Activated B cell treated with CpG ODN at 0.5 μM for 24 hours (primary cell): ENCODE results near the gene ZNF366. TPM values are rescaled to one million over a fixed set of nuclear protein-coding genes. Genes with fewer than 3 reads are reported as not detected.

Experiments used
- ATAC-seq: fragments of 200-7000 bp; cut with Tn5 transposase; one replicate; pipeline ENCODE4 v1.10.0; 2021; ENCODE audit warnings: low read depth, mild to moderate bottlenecking, moderate library complexity
- CTCF ChIA-PET: fragments of 350-600 bp; sonication (Branson Sonifier 250); formaldehyde crosslinking; loops from one replicate; lab custom pipeline; 2021; ENCODE audit warnings: antibody characterized with exemption; lab: Charles Lee
- POLR2A ChIA-PET: fragments of 350-600 bp; sonication (Branson Sonifier 250); formaldehyde crosslinking; loops from one replicate; lab custom pipeline; 2021; ENCODE audit warnings: antibody characterized with exemption; lab: Charles Lee
- DNase-seq: peaks from one replicate; pipeline ENCODE4 v3.0.0; 2022
- H3K27ac Mint-ChIP-seq: one replicate; pipeline ENCODE4 v1.8.0; 2020; ENCODE audit warnings: mixed read lengths
- H3K27me3 Mint-ChIP-seq: one replicate; pipeline ENCODE4 v1.8.0; 2021; ENCODE audit warnings: mixed read lengths
- H3K36me3 Mint-ChIP-seq: one replicate; pipeline ENCODE4 v1.8.0; 2021; ENCODE audit warnings: low read depth, mixed read lengths
- H3K4me1 Mint-ChIP-seq: one replicate; pipeline ENCODE4 v1.8.0; 2021; ENCODE audit warnings: mixed read lengths
- H3K4me3 Mint-ChIP-seq: one replicate; pipeline ENCODE4 v1.8.0; 2020; ENCODE audit warnings: mild to moderate bottlenecking, mixed read lengths
- H3K9me3 Mint-ChIP-seq: one replicate; pipeline ENCODE4 v1.8.0; 2020; ENCODE audit warnings: mixed read lengths
- intact Hi-C: fragments of 100-400 bp; cut with micrococcal nuclease; formaldehyde crosslinking; loops from one replicate; pipeline ENCODE4 v1.15.1; 2024
- total RNA-seq: library from RNA; stranded (reverse); gene quantifications from 2 replicates; pipeline ENCODE4 v1.2.3, GENCODE V29; 2022
- TF ChIP-seq, protein P1 (sequence below): fragments of 200-600 bp; IDR thresholded peaks from one replicate; pipeline ENCODE4 v1.8.0; 2022; ENCODE audit warnings: antibody characterized with exemption, mild to moderate bottlenecking

ZNF366 gene
- total RNA-seq, 1 donor from 2014 or later: not detected

GRCh38 chr5:72531496-72532190 lies 24.4 kb upstream of the ZNF366 start:
- DNase-seq (no peak), ATAC-seq (no peak)
- no peaks in the 10 kb centered on the region for H3K36me3 Mint-ChIP-seq
- POLR2A ChIA-PET: no interaction called here
- H3K4me1 Mint-ChIP-seq: no peaks in the 10 kb centered on the region
- no peak overlapping the region for H3K4me3 Mint-ChIP-seq
- intact Hi-C loops: no loop called here
- peaks cover 2% of the 10 kb centered on the region for H3K9me3 Mint-ChIP-seq
- no peak overlapping the region for H3K27ac Mint-ChIP-seq
- CTCF ChIA-PET: no interaction called here
- TF ChIP-seq, protein P1, sequence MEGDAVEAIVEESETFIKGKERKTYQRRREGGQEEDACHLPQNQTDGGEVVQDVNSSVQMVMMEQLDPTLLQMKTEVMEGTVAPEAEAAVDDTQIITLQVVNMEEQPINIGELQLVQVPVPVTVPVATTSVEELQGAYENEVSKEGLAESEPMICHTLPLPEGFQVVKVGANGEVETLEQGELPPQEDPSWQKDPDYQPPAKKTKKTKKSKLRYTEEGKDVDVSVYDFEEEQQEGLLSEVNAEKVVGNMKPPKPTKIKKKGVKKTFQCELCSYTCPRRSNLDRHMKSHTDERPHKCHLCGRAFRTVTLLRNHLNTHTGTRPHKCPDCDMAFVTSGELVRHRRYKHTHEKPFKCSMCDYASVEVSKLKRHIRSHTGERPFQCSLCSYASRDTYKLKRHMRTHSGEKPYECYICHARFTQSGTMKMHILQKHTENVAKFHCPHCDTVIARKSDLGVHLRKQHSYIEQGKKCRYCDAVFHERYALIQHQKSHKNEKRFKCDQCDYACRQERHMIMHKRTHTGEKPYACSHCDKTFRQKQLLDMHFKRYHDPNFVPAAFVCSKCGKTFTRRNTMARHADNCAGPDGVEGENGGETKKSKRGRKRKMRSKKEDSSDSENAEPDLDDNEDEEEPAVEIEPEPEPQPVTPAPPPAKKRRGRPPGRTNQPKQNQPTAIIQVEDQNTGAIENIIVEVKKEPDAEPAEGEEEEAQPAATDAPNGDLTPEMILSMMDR: no peak
- H3K27me3 Mint-ChIP-seq: peaks cover 18% of the 10 kb centered on the region

DNA sequence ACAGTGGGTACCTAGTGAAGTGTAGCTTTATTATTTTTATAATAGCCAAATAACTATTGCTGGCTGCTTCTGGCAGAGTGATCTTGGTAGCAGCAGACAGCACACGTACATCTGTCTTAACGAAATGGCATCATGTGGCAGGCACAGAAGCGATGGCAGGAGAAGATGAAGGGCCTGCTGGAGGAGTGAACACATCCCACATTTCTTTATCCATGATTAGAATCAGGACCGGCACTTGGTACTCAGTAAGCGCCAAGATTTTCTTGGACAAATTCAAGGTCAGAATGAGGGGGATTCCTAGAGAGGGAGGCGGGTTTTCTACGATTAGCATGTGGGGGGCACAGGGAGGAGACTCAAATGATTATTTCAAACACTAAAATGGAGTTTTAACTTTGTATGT lies 23.0 kb upstream of the ZNF366 start:
- TF ChIP-seq, protein P1: no peak
- Mint-ChIP-seq H3K4me3 (no peak overlapping the region), H3K36me3 (no peaks in the 10 kb centered on the region), H3K27ac (no peak overlapping the region), H3K4me1 (no peaks in the 10 kb centered on the region), H3K27me3 (peaks cover 18% of the 10 kb centered on the region), H3K9me3 (peaks cover 2% of the 10 kb centered on the region)
- CTCF ChIA-PET: no interaction called here
- ATAC-seq (no peak), DNase-seq (no peak)
- POLR2A ChIA-PET: no interaction called here
- intact Hi-C loops: no loop called here

DNA sequence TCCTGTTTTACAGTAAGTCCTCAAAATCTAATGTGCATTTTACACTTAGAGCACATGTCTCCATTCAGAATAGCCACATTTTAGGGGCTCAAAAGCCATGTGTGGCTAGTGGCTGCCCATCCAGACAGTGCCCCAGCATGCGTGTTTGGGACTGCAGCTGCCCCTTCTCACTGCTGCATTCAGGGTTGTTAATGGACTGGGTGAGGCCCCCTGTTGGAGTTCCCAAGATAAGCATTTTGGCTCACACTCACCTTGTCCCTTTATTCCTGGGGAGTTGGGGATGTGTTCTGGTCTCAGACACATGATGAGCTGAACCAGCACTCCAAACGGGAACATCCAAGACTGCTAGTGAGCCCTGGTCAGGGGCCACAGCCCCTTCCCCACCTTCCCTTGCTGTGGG lies 22.2 kb upstream of the ZNF366 start:
- Mint-ChIP-seq H3K27ac (no peak overlapping the region), H3K36me3 (no peaks in the 10 kb centered on the region), H3K9me3 (peaks cover 2% of the 10 kb centered on the region), H3K27me3 (peaks cover 15% of the 10 kb centered on the region), H3K4me3 (no peak overlapping the region), H3K4me1 (no peaks in the 10 kb centered on the region)
- ATAC-seq: no peak
- ChIA-PET POLR2A (no interaction called here), CTCF (no interaction called here)
- TF ChIP-seq, protein P1: no peak
- intact Hi-C loops: no loop called here
- DNase-seq: no peak

GRCh38 chr5:72525816-72526215 lies 18.6 kb upstream of the ZNF366 start:
- ChIA-PET POLR2A (no interaction called here), CTCF (interaction anchor here (4.4 kb wide), 1 partner anchor 159 kb away, joined by 59 read pairs; no protein-coding TSS in a partner anchor)
- Mint-ChIP-seq H3K9me3 (no peaks in the 10 kb centered on the region), H3K36me3 (no peaks in the 10 kb centered on the region), H3K27me3 (peaks cover 7% of the 10 kb centered on the region), H3K4me3 (no peak overlapping the region), H3K4me1 (no peaks in the 10 kb centered on the region), H3K27ac (no peak overlapping the region)
- DNase-seq (no peak), ATAC-seq (no peak)
- TF ChIP-seq, protein P1: no peak
- intact Hi-C loops: loop anchor here (2.0 kb wide), 1 partner anchor 131 kb away; no protein-coding TSS in a partner anchor

GRCh38 chr5:72523960-72524582 lies 16.9 kb upstream of the ZNF366 start:
- ATAC-seq (no peak), DNase-seq (no peak)
- H3K4me1 Mint-ChIP-seq: no peaks in the 10 kb centered on the region
- H3K9me3 Mint-ChIP-seq: peaks cover 10% of the 10 kb centered on the region
- TF ChIP-seq, protein P1: no peak
- H3K27ac Mint-ChIP-seq: no peak overlapping the region
- no peak overlapping the region for H3K4me3 Mint-ChIP-seq
- no peaks in the 10 kb centered on the region for H3K27me3 Mint-ChIP-seq
- intact Hi-C loops: loop anchor here (1.0 to 2.0 kb wide), 4 partner anchors 121 to 387 kb away; no protein-coding TSS in a partner anchor
- ChIA-PET CTCF (interaction anchor here (0.8 to 4.4 kb wide), 9 partner anchors 11 to 216 kb away, joined by 3 to 59 read pairs (median 4); partner anchors contain the start of gene ZNF366), POLR2A (interaction anchor here (0.6 kb wide), 1 partner anchor 30 kb away, joined by 4 read pairs; no protein-coding TSS in a partner anchor)
- no peaks in the 10 kb centered on the region for H3K36me3 Mint-ChIP-seq
